Duodenal mucosa (tissue), 2 donors: Measurements from ENCODE around the gene ZC3H7B.

Experiments
- H3K27ac ChIP-seq: one replicate; pipeline ENCODE4 v1.7.0; 2013; ENCODE audit warnings: low read depth, low read length
- H3K27me3 ChIP-seq, 2 donors: one replicate each; pipeline ENCODE4 v1.7.0; 2013; ENCODE audit warnings: low read length in 2 of 2, control low read depth in 1 of 2; ENCODE audit not compliant: insufficient read depth in 2 of 2, control insufficient read depth in 1 of 2
- H3K36me3 ChIP-seq, 2 donors: one replicate each; pipeline ENCODE4 v1.7.0; 2013; ENCODE audit warnings: low read length in 2 of 2, control low read depth in 1 of 2; ENCODE audit not compliant: insufficient read depth in 2 of 2, control insufficient read depth in 1 of 2
- H3K4me1 ChIP-seq, 2 donors: one replicate each; pipeline ENCODE4 v1.7.0; 2013; ENCODE audit warnings: low read length in 2 of 2, control low read depth in 1 of 2; ENCODE audit not compliant: insufficient read depth in 2 of 2, control insufficient read depth in 1 of 2
- H3K4me3 ChIP-seq, 2 donors: one replicate each; pipeline ENCODE4 v1.7.0; 2013; ENCODE audit warnings: low read length in 2 of 2, low read depth in 1 of 2
- H3K9ac ChIP-seq, 2 donors: one replicate each; pipeline ENCODE4 v1.7.0; 2013; ENCODE audit warnings: low read length in 2 of 2, low read depth in 1 of 2
- H3K9me3 ChIP-seq, 2 donors: one replicate each; pipeline ENCODE4 v1.7.0; 2013; ENCODE audit warnings: low read length in 2 of 2, control low read depth in 1 of 2; ENCODE audit not compliant: control insufficient read depth in 1 of 2

The ZC3H7B gene

DNA sequence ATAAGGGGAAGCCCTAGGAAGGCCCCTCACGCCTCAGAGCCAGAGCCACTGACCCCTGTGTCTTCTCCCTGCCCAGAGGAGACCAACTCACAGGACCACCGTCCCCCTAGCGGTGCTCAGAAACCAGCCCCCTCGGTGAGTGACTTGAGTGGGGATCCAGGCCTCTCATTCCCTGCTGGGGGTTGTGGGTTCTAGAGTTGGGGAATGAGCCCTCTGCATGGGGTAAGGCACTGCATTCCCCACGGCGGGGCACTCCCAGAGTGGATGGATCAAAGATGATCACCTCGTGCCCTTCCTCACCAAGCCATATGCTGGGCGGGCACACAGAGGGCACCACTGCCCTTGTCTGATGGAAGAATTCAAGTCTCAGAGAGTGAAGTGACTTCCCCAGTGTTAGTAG lies 39.7 kb downstream of the ZC3H7B start:
- peaks cover 15 to 63% of the 10 kb centered on the region in 2 donors for H3K36me3 ChIP-seq
- peaks cover 8 to 12% of the 10 kb centered on the region in 2 donors for H3K4me1 ChIP-seq
- H3K9me3 ChIP-seq: no peaks in the 10 kb centered on the region
- no peak overlapping the region for H3K4me3 ChIP-seq
- no peaks in the 10 kb centered on the region for H3K27me3 ChIP-seq
- H3K27ac ChIP-seq: no peak overlapping the region
- H3K9ac ChIP-seq: no peak overlapping the region

DNA sequence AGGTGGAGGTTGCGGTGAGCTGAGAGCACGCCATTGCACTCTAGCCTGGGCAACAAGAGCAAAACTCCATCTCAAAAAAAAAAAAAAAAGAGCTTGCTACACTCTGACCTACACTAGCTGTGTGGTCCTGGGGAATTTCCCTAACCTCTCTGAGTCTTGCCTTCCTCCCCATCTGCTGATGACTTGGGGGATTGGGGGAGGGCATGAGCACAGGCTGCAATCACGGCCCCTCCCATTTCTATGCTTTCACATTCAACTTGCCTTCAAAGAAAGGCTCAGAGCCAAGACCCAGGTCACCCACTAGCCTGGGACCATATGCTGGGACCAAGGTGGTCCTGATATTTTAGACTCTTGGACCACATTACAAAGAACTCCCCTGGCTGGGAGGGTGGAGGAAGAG lies 40.7 kb downstream of the ZC3H7B start:
- peaks cover 22 to 70% of the 10 kb centered on the region in 2 donors for H3K36me3 ChIP-seq
- H3K4me3 ChIP-seq: no peak overlapping the region
- H3K27ac ChIP-seq: no peak overlapping the region
- peaks cover 8 to 12% of the 10 kb centered on the region in 2 donors for H3K4me1 ChIP-seq
- no peak overlapping the region for H3K9ac ChIP-seq
- no peaks in the 10 kb centered on the region for H3K27me3 ChIP-seq
- no peaks in the 10 kb centered on the region for H3K9me3 ChIP-seq

DNA sequence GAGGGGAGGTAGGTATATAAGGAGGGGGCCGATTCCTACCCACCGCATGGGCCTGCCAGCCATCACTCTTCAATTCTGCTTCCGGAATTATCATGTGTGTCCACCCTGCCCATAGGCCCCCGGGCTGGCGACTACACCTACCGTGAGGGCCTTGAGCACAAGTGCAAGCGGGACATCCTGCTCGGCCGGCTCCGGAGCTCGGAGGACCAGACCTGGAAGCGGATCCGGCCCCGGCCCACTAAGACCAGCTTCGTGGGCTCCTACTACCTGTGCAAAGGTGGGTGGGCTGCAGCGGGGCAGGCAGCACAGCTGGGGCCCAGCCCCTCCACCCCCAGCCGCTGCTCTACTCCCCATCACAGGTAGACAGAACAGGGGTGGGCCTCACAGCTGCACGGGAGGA lies 42.0 kb downstream of the ZC3H7B start:
- H3K36me3 ChIP-seq: peaks cover 35 to 81% of the 10 kb centered on the region in 2 donors
- no peak overlapping the region for H3K27ac ChIP-seq
- no peak overlapping the region for H3K9ac ChIP-seq
- no peak overlapping the region for H3K4me3 ChIP-seq
- peaks cover 8 to 12% of the 10 kb centered on the region in 2 donors for H3K4me1 ChIP-seq
- H3K9me3 ChIP-seq: no peaks in the 10 kb centered on the region
- no peaks in the 10 kb centered on the region for H3K27me3 ChIP-seq

DNA sequence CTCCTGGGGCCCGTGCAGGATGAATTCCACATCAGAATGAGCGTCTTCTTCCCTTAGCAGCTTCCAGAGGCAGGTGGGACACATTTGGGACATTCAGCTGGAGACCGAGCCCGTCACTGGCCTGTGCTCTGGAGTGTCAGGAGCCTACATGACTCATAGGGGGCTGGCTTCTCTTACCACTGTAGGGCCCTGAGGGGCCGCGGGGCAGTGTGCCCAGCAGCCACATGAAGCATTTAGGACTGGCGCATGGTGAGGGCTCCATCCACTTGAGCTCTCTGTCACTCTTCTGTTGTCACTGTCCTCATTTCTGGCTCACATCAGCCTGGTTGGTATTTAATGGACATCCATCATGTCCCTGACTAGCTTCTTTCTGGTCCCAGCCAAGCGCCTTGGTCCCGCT lies 42.4 kb downstream of the ZC3H7B start:
- H3K27me3 ChIP-seq: no peaks in the 10 kb centered on the region
- H3K4me1 ChIP-seq: peaks cover 8 to 12% of the 10 kb centered on the region in 2 donors
- H3K9ac ChIP-seq: no peak overlapping the region
- H3K9me3 ChIP-seq: no peaks in the 10 kb centered on the region
- H3K4me3 ChIP-seq: no peak overlapping the region
- H3K36me3 ChIP-seq: peaks cover 39 to 81% of the 10 kb centered on the region in 2 donors
- H3K27ac ChIP-seq: no peak overlapping the region

DNA sequence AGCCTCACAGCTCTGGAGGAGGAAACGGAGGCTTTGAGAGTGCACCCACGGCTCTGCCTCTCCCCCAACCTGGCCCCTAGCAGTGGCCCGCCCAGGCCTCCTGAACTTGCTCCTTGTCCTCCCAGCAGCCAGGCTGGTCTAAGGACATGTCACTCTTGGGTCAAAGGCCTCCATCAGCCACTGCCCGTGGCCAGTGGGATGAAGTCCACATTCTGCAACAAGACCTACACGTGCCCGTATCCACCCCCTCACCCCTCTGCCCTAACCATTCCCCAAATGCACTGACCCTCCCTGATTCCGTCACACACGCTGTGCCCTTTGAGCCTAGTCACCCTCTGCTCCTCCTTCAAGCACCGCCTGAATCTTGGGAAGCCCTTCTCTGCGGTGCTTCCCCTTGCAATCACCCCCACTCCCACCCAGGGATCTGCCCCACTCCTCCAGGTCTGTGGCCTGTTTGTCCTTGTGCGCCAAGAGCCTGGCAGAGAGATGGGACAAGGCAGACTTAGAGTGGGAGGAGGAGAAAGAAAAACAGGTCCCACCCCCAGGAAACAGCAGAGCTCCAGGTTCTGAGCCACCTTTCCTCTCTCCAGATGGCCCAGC lies 43.0 kb downstream of the ZC3H7B start:
- H3K9me3 ChIP-seq: no peaks in the 10 kb centered on the region
- no peaks in the 10 kb centered on the region for H3K27me3 ChIP-seq
- no peak overlapping the region for H3K4me3 ChIP-seq
- no peak overlapping the region for H3K9ac ChIP-seq
- peaks cover 8 to 12% of the 10 kb centered on the region in 2 donors for H3K4me1 ChIP-seq
- H3K27ac ChIP-seq: no peak overlapping the region
- peaks cover 45 to 81% of the 10 kb centered on the region in 2 donors for H3K36me3 ChIP-seq

DNA sequence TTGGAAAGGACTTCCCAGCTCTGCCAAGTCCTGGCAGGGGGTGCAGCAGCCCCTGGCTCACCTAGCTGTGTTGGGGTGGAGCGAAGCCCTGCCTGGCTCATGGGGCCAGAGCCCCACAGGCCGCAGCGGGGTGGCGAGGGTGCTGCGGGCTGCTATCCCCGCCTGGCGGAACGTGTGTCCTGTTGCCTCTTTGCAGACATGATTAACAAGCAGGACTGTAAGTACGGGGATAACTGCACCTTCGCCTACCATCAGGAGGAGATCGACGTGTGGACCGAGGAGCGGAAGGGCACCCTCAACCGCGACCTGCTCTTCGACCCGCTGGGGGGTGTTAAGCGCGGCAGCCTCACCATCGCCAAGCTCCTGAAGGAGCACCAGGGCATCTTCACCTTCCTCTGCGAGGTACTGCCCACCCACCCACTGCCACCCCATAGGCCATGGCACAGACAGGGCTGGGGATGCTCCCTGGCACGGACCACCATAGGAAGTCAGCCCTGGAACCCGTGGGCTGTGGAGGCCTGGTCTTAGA lies 44.5 kb downstream of the ZC3H7B start:
- Histone ChIP-seq H3K36me3 (peaks cover 54 to 82% of the 10 kb centered on the region in 2 donors), H3K9ac (no peak overlapping the region), H3K4me1 (peaks cover 14 to 20% of the 10 kb centered on the region in 2 donors), H3K27ac (no peak overlapping the region), H3K4me3 (no peak overlapping the region), H3K9me3 (no peaks in the 10 kb centered on the region), H3K27me3 (no peaks in the 10 kb centered on the region)

DNA sequence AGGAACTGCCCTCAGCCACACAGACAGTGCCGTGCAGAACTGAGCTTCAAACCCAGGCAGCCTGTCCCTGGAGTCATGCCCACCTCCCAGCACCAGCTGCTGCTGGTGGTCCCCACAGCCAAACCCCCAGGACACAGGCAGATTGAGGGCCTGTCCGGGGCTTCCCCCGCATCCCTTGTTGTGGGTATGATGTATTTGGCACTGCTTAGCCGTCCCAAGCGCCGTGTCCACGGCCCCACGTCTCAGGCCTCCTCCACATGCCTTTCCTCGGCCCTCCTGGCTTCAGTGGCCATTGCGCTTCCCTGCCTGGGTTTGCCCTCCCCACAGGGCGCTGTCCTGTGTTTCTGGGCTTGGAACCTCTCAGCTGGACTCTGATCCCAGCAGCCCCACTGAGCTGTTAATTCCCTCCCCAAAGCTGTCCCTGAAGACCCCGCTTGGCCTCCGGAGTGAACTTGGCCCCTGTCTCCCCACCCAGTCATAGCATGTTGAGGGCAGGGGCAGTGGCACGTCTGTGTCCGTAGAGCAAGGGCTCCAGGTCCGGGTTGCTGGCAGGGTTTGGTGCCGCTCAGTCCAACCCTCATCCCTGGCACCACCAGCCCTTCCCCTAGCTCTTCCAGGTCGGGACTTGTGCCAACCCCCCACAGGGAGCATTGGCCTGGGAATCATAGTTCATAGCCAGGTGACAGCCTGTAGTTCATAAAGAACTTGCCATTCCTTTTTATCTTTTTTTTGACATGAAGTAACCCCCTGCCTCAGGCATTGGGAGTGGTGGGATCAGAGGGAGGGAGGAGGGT lies 45.9 kb downstream of the ZC3H7B start:
- H3K27ac ChIP-seq: no peak overlapping the region
- peaks cover 62 to 91% of the 10 kb centered on the region in 2 donors for H3K36me3 ChIP-seq
- peaks cover 14 to 20% of the 10 kb centered on the region in 2 donors for H3K4me1 ChIP-seq
- H3K9ac ChIP-seq: no peak overlapping the region
- H3K9me3 ChIP-seq: no peaks in the 10 kb centered on the region
- no peak overlapping the region for H3K4me3 ChIP-seq
- no peaks in the 10 kb centered on the region for H3K27me3 ChIP-seq

DNA sequence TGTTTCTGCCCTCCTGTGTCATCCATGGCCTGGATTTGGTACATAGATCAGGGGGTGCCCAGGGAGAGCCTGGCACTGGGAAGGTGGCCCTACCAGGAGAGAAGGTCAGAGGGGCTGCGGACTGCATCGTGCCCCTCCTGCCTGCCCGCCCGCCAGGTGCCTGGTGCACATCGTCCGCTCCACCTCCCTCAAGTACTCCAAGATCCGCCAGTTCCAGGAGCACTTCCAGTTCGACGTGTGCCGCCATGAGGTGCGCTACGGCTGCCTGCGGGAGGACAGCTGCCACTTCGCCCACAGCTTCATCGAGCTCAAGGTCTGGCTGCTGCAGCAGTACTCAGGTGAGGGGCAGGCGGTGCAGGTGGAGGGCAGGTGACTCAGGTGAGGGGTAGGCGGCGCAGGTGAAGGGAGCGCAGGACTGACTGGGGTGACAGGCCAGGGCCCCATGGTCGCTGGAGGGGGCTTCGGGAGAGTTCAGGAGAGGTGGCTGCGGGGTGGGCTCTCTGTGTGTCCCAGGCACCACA lies 47.7 kb downstream of the ZC3H7B start:
- Histone ChIP-seq H3K4me1 (peaks cover 12 to 15% of the 10 kb centered on the region in 2 donors), H3K36me3 (peaks cover 71 to 92% of the 10 kb centered on the region in 2 donors)

DNA sequence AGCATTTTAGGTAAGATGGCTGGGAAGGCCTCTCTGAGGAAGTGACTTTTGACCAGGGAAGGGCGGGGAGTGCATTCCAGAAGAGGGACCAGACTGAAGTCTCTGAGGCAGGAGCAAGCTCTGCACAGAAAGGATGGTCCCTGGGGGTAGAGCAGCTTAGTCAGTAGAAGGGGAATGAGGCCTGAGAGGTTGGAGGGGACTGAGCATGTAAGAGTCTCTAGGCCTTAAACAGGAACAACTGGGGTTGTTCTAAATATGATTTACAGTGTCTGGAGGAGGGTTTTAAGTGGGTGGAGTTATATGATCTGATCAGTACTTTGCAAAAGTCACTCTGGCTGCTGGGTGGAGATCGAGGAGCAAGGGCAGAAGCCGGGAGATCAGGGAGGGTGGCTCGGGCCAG lies 48.8 kb downstream of the ZC3H7B start:
- H3K9ac ChIP-seq: no peak overlapping the region
- H3K27ac ChIP-seq: no peak overlapping the region
- peaks cover 78 to 92% of the 10 kb centered on the region in 2 donors for H3K36me3 ChIP-seq
- H3K4me3 ChIP-seq: no peak overlapping the region
- peaks cover 6 to 8% of the 10 kb centered on the region in 2 donors for H3K4me1 ChIP-seq
- H3K9me3 ChIP-seq: no peaks in the 10 kb centered on the region
- no peaks in the 10 kb centered on the region for H3K27me3 ChIP-seq

More for the DNA sequence above, 47.7 kb downstream of the ZC3H7B start:
- H3K9me3 ChIP-seq: no peaks in the 10 kb centered on the region
- no peaks in the 10 kb centered on the region for H3K27me3 ChIP-seq
- no peak overlapping the region for H3K27ac ChIP-seq
- H3K9ac ChIP-seq: no peak overlapping the region
- no peak overlapping the region for H3K4me3 ChIP-seq

DNA sequence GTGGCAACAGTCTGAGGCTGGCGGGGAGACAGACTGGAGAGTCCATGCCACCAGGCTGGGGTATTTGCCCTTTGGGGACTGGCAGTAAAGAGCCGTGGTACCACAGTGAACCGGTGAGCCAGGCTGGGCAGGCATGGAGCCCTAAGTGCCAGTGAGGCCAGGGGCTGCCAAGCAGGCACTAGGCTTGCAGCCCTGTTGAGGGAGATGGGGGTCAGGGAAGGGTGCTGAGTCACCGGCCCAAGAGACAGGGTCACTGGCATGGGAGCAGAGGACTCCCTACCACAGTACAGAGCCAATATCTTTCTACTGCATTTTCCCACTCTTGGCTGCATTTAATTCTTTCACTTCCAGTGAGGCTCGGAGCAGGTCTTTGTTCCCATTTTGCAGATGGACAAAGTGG lies 49.7 kb downstream of the ZC3H7B start:
- H3K4me1 ChIP-seq: peaks cover 6 to 8% of the 10 kb centered on the region in 2 donors
- no peak overlapping the region for H3K4me3 ChIP-seq
- H3K27ac ChIP-seq: no peak overlapping the region
- H3K9me3 ChIP-seq: no peaks in the 10 kb centered on the region
- no peak overlapping the region for H3K9ac ChIP-seq
- H3K36me3 ChIP-seq: peaks cover 79 to 92% of the 10 kb centered on the region in 2 donors
- H3K27me3 ChIP-seq: no peaks in the 10 kb centered on the region
